H1 (cell line): ENCODE results near the gene NOTUM. TPM values are rescaled to one million over a fixed set of nuclear protein-coding genes. Genes with fewer than 3 reads are reported as not detected.

Experiments
- BCL11A ChIP-seq, 2 experiments: IDR thresholded peaks; one replicate each; pipeline ENCODE4 v1.6.1; 2011; ENCODE audit warnings: low read depth in 2 of 2, low read length in 2 of 2, mild to moderate bottlenecking in 2 of 2
- SRF ChIP-seq: IDR thresholded peaks from 2 replicates; pipeline ENCODE4 v1.6.1; 2011; ENCODE audit warnings: mild to moderate bottlenecking, low read depth, low read length, moderate library complexity
- polyA plus RNA-seq, 7 experiments: library from polyadenylated mRNA; depleted of rRNA in 3 of 7; stranded (reverse) in 5 of 7; unstranded in 2 of 7; fragments of >200 nt in 5 of 7; fragments of 200-250 nt in 2 of 7; gene quantifications; 1 replicate in 5 of 7; 2 replicates in 1 of 7; 4 replicates in 1 of 7; pipeline versions ENCODE4 v1.2.1 to v1.2.3, GENCODE V29; 2011 to 2013; ENCODE audit warnings: missing spikeins in 2 of 7, mixed read lengths in 2 of 7
- total RNA-seq: library from RNA; stranded (reverse); fragmentation: NEBNext Ultra II Directional; extraction: Animal tissue kit (Norgen Biotek cat#: 25700); gene quantifications from 2 replicates; pipeline ENCODE4 v1.2.1, GENCODE V29; 2021
- TF ChIP-seq, protein P1 (sequence below): fragments of 300-600 bp; sonication (generic); IDR thresholded peaks from 2 replicates; pipeline ENCODE4 v1.7.1; 2012; ENCODE audit warnings: low read length, moderate library complexity, mild to moderate bottlenecking, inconsistent platforms; ENCODE audit not compliant: insufficient replicate concordance
- TF ChIP-seq, protein P2 (sequence below): IDR thresholded peaks from 2 replicates; pipeline ENCODE4 v1.6.1; 2012; ENCODE audit warnings: low read length, inconsistent platforms
- TF ChIP-seq, protein P3 (sequence below): IDR thresholded peaks from 2 replicates; pipeline ENCODE4 v1.6.1; 2012; ENCODE audit warnings: inconsistent platforms

NOTUM gene
- total and polyA plus RNA-seq, 2 of the 8 experiments (the other 6 are each of a cell fraction or from before 2014, with no cell fraction given), result 0.45 to 0.76 TPM

DNA sequence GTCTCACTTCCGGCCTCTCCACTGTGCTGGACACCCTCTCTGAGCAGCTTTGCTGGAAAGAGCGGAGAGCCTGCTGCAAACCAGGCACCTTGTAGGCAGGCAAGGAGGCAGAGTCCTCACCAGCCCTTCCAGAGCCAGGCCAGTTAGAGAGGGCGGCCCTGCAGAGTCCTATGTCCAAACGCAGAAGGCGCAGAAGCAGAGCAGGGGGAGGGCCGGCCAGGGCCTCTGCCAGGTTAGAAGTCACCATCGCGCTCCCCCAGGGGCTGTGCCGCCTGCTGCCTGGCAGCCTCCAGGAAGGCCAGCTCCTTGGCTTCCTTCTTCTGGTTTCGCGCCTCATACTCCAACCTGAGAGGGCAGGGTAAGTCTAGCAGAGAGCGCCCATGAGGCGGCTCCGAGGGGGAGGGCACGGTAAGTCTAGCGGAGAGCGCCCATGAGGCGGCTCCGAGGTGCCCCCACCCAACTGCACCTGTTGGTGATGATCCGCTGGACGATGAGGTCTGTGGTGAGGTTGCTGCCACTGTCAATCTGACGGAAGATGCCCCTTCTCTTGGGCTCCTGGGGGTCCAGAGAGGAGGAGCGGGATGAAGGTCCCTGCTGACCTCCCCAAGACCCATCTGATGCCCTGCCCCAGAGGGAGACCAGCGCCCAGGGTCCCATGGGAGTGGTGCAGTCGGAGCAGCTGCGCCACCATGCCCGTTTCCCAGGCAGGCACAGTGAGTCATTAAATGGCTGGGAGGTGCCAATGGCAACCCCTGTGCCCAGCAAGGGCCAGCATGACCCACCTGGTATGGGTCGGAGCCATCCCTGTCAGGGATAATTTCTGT, 56.2 kb downstream of the NOTUM start (continued):
- TF ChIP-seq, protein P1, sequence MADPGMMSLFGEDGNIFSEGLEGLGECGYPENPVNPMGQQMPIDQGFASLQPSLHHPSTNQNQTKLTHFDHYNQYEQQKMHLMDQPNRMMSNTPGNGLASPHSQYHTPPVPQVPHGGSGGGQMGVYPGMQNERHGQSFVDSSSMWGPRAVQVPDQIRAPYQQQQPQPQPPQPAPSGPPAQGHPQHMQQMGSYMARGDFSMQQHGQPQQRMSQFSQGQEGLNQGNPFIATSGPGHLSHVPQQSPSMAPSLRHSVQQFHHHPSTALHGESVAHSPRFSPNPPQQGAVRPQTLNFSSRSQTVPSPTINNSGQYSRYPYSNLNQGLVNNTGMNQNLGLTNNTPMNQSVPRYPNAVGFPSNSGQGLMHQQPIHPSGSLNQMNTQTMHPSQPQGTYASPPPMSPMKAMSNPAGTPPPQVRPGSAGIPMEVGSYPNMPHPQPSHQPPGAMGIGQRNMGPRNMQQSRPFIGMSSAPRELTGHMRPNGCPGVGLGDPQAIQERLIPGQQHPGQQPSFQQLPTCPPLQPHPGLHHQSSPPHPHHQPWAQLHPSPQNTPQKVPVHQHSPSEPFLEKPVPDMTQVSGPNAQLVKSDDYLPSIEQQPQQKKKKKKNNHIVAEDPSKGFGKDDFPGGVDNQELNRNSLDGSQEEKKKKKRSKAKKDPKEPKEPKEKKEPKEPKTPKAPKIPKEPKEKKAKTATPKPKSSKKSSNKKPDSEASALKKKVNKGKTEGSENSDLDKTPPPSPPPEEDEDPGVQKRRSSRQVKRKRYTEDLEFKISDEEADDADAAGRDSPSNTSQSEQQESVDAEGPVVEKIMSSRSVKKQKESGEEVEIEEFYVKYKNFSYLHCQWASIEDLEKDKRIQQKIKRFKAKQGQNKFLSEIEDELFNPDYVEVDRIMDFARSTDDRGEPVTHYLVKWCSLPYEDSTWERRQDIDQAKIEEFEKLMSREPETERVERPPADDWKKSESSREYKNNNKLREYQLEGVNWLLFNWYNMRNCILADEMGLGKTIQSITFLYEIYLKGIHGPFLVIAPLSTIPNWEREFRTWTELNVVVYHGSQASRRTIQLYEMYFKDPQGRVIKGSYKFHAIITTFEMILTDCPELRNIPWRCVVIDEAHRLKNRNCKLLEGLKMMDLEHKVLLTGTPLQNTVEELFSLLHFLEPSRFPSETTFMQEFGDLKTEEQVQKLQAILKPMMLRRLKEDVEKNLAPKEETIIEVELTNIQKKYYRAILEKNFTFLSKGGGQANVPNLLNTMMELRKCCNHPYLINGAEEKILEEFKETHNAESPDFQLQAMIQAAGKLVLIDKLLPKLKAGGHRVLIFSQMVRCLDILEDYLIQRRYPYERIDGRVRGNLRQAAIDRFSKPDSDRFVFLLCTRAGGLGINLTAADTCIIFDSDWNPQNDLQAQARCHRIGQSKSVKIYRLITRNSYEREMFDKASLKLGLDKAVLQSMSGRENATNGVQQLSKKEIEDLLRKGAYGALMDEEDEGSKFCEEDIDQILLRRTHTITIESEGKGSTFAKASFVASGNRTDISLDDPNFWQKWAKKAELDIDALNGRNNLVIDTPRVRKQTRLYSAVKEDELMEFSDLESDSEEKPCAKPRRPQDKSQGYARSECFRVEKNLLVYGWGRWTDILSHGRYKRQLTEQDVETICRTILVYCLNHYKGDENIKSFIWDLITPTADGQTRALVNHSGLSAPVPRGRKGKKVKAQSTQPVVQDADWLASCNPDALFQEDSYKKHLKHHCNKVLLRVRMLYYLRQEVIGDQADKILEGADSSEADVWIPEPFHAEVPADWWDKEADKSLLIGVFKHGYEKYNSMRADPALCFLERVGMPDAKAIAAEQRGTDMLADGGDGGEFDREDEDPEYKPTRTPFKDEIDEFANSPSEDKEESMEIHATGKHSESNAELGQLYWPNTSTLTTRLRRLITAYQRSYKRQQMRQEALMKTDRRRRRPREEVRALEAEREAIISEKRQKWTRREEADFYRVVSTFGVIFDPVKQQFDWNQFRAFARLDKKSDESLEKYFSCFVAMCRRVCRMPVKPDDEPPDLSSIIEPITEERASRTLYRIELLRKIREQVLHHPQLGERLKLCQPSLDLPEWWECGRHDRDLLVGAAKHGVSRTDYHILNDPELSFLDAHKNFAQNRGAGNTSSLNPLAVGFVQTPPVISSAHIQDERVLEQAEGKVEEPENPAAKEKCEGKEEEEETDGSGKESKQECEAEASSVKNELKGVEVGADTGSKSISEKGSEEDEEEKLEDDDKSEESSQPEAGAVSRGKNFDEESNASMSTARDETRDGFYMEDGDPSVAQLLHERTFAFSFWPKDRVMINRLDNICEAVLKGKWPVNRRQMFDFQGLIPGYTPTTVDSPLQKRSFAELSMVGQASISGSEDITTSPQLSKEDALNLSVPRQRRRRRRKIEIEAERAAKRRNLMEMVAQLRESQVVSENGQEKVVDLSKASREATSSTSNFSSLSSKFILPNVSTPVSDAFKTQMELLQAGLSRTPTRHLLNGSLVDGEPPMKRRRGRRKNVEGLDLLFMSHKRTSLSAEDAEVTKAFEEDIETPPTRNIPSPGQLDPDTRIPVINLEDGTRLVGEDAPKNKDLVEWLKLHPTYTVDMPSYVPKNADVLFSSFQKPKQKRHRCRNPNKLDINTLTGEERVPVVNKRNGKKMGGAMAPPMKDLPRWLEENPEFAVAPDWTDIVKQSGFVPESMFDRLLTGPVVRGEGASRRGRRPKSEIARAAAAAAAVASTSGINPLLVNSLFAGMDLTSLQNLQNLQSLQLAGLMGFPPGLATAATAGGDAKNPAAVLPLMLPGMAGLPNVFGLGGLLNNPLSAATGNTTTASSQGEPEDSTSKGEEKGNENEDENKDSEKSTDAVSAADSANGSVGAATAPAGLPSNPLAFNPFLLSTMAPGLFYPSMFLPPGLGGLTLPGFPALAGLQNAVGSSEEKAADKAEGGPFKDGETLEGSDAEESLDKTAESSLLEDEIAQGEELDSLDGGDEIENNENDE, result no peak
- TF ChIP-seq, protein P2, sequence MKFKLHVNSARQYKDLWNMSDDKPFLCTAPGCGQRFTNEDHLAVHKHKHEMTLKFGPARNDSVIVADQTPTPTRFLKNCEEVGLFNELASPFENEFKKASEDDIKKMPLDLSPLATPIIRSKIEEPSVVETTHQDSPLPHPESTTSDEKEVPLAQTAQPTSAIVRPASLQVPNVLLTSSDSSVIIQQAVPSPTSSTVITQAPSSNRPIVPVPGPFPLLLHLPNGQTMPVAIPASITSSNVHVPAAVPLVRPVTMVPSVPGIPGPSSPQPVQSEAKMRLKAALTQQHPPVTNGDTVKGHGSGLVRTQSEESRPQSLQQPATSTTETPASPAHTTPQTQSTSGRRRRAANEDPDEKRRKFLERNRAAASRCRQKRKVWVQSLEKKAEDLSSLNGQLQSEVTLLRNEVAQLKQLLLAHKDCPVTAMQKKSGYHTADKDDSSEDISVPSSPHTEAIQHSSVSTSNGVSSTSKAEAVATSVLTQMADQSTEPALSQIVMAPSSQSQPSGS, result no peak
- TF ChIP-seq BCL11A (IDR thresholded peaks at IDR 0.05; ENCODE audit: low read depth in 2 of 2, low read length in 2 of 2) (no peak), SRF (no peak)
- TF ChIP-seq, protein P3, sequence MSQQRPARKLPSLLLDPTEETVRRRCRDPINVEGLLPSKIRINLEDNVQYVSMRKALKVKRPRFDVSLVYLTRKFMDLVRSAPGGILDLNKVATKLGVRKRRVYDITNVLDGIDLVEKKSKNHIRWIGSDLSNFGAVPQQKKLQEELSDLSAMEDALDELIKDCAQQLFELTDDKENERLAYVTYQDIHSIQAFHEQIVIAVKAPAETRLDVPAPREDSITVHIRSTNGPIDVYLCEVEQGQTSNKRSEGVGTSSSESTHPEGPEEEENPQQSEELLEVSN, result no peak
